Choroid plexus epithelial cell (primary cell): ENCODE results near the gene PDK1.

Experiments
- DNase-seq: peaks from one replicate; pipeline ENCODE4 v3.0.0-alpha.2; 2010; ENCODE audit warnings: low read depth
- H3K4me3 ChIP-seq: 2 replicates; pipeline ENCODE4 v1.5.1; 2011; ENCODE audit warnings: low read depth, mild to moderate bottlenecking, control low read depth, low read length, moderate library complexity
- TF ChIP-seq, protein P1 (sequence below): conservative IDR thresholded peaks from 2 replicates; pipeline ENCODE4 v1.5.1; 2011; ENCODE audit warnings: low read depth, mild to moderate bottlenecking, control low read depth, inconsistent platforms, low read length, moderate library complexity

The PDK1 gene

DNA sequence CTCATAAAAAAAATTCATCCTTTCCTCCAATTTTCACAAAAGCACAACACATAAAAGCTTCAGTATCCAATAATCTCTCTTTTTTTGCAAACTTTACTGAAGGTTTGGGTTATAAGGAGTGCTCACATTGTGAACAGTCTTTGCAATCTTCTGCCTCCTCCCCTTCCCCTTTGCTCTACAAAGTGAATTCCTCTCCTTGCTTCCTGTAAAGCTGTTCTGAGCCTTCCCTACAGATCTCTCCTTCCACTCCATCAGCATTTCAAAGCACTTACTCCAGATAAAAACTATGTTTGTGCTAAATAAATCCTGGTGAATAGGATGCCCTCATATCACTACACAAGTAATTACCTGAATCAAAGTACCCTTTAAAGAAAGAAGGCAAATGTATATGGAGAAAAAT lies 4.6 kb upstream of the PDK1 start:
- H3K4me3 ChIP-seq: no peak overlapping the region
- peak; percentile 81 for DNase-seq
- TF ChIP-seq, protein P1, sequence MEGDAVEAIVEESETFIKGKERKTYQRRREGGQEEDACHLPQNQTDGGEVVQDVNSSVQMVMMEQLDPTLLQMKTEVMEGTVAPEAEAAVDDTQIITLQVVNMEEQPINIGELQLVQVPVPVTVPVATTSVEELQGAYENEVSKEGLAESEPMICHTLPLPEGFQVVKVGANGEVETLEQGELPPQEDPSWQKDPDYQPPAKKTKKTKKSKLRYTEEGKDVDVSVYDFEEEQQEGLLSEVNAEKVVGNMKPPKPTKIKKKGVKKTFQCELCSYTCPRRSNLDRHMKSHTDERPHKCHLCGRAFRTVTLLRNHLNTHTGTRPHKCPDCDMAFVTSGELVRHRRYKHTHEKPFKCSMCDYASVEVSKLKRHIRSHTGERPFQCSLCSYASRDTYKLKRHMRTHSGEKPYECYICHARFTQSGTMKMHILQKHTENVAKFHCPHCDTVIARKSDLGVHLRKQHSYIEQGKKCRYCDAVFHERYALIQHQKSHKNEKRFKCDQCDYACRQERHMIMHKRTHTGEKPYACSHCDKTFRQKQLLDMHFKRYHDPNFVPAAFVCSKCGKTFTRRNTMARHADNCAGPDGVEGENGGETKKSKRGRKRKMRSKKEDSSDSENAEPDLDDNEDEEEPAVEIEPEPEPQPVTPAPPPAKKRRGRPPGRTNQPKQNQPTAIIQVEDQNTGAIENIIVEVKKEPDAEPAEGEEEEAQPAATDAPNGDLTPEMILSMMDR: no peak

DNA sequence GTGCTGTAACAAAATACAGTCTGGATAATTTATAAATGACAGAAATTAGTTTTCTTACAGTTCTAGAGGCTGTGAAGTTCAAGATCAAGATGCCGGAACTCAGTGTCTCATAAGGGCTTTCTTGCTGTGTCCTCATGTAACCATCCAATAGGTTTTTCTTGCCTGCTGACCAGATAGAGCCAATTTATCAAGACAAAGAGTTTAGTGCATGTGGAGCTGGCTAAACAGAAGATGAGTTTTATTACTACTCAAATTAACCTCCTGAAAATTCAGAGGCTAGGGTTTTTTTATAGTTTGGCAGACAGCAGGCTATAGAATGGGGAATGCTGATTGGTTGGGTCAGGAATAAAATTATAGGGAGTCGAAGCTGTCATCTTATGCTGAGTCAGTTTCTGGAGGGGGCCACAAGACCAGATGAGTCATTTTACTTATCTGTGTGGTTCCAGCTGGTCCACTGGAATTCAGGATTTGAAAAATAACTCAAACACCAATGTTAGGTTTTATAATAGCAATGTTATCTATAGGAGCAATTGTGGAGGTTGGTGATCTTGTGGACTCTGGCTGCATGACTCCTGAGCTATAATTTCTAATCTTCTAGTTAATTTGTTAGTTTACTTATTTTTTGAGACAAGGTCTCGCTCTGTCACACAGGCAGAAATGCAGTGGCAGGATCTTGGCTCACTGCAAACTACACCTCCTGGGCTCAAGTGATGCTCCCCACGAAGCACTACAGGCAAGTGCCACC lies 3.2 kb upstream of the PDK1 start:
- TF ChIP-seq, protein P1: no peak
- peak; percentile 96 for DNase-seq
- no peak overlapping the region for H3K4me3 ChIP-seq

DNA sequence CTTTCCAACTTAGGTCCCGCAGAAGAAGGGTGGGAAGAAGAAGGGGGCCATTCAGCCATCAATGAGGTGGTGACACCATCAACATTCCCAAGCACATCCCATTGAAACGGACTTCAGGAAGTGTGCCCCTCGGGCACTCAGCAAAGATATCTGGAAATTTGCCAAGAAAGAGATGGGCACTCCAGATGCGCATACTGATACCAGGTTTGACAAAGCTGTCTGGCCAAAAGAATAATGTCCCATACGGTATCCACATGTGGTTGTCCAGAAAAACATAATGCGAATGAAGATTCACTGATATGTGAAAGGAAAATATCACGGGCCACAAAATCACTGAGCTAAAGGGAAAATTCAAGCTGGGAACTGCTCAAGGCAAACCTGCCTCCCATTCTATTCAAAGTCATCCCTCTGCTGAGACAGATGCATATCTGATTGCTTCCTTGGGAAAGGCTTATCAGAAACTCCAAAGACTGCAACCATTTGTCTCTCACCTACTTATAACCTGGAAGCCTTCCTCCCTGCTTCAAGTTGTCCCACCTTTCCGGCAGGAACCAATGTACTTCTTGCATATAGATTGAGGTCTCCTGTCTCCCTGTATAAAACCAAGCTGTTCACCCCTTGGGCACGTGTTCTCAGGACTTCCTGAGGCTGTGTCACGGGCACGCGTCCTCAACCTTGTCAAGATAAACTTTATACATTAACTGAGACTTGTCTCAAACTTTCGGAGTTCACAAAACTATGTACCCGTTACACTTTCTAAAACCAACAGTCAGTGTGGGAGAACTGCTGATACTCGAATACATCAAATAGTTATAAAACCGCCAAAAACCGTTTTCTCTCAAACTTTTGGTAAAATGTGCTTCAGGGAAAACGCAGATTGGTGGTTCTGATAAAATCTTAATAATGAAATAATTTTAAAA lies 1.3 kb upstream of the PDK1 start:
- TF ChIP-seq, protein P1: no peak
- peak overlapping the region; percentile 92 for H3K4me3 ChIP-seq
- DNase-seq: peak; percentile 10

DNA sequence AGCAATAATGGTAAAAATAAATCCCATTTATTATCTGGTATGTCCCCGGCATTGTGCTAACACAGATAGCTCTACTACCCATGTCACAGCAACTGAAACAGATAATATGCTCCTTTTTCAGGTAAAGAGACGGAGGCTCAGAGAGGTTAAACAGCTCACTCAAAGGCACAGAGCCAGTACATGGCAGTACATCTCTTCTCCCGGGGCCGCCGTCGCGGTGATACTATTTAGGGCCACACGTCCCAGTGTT lies 693 bp upstream of the PDK1 start:
- TF ChIP-seq, protein P1: no peak
- DNase-seq: no peak
- H3K4me3 ChIP-seq: peak overlapping the region; percentile 92

DNA sequence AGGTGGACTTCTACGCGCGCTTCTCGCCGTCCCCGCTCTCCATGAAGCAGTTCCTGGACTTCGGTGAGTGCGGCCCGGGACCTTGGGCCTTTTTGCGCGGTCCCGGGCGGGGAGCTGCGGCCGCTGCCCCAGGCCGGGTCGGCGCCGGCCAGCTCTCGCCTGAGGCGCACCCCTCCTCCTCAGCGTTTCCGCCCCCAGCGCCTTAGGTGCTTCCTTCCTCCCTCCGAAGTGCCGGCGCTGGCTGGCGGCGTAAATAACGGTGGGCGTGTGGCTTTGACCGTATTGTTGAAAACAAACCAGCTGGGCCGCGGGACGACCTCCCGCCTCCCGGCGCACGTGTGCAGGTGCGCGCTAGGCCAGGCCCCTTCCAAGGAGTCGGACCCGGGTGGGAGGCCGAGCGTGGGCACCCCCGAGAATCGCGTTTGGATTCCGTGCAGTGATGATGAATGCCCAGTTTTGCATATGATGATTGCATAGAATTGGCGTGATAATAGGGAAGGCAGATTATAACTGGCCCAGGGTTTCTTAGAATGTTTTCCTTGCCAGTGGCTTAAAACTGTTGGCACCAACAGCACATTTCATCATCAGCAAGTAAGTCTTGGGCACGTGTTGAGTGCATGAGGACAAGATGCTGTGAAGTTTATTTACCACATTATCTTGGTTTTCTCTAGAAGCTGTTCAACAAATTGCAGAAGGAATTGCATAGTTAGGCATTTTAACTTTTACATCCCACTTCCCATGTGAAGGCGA lies 569 bp downstream of the PDK1 start:
- H3K4me3 ChIP-seq: peak overlapping the region; percentile 92
- TF ChIP-seq, protein P1: no peak
- DNase-seq: peak; percentile 72

DNA sequence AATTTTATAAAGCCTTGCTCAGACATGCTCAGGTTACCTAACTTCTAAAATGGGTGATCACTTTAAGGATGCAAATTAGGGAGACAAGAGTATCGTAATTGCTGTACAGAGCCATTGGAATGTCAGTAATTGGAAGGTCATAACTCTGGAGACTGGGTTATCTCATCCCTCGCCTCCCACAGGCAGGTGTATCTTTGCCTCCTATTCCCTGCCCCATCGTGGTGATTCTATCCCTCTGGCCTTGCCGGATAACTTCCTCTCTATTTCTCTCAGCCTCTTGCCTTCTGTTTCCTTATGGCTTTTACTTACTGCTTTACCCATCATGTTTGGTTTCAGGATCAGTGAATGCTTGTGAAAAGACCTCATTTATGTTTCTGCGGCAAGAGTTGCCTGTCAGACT lies 2.5 kb downstream of the PDK1 start:
- no peak for DNase-seq
- TF ChIP-seq, protein P1: no peak
- no peak overlapping the region for H3K4me3 ChIP-seq
